ENCODE data around the gene ASCC1. TPM values are rescaled to one million over a fixed set of nuclear protein-coding genes. Genes with fewer than 3 reads are reported as not detected.

ASCC1 gene
- total and polyA plus RNA-seq, 2 experiments from 2014 or later, result 13.7 to 37.2 TPM

DNA sequence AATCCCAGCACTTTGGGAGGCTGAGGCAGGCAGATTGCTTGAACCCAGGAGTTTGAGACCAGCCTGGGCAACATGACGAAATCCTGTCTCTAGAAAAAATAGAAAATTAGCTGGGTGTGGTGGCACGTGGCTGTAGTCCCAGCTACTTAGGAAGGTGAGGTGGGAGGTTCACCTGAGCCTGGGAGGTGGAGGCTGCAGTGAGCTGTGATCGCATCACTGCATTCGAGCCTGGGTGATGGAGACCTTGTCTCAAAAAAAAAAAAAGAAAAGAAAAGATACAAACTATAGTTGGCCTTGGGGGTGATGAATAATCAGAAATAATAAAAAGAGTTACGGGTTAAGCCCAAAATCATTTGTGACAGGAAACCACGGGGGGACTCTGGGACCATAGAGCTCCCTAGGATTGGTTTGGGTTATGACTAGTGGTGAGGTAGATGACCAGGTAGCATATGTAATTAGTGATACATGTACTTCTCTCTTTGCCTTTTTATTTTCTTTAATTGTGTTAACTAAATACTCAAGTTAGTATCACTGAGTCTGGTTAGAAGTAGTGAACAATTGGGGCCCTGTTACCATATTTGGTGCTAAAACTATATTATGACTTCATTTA lies 10.4 kb upstream of the ASCC1 start:
- H3K27me3 ChIP-seq (ENCODE audit: insufficient read depth), result no peaks in the 10 kb centered on the region
- peaks cover 3% of the 10 kb centered on the region; the same call in 1 of the 2 replicates for H3F3A ChIP-seq (replicated peaks; ENCODE audit: low read depth)
- peak overlapping the region; percentile 60; the same call in 1 of the 2 replicates for H3K27ac Mint-ChIP-seq
- H3K27ac ChIP-seq (ENCODE audit: low read depth), result peak overlapping the region; percentile 42
- H4K20me1 ChIP-seq (replicated peaks; ENCODE audit: insufficient read depth), result 0 out of 2 replicates have a peak, but pooled peaks cover 3% of the 10 kb centered on the region
- no peaks in the 10 kb centered on the region for H3K27me3 Mint-ChIP-seq (ENCODE audit: insufficient read depth, low read depth, poor library complexity)
- DNase-seq (ENCODE audit: low spot score), result no peak
- TF ChIP-seq REST (IDR thresholded peaks at IDR 0.05; ENCODE audit: unreplicated experiment) (no peak), EZH2phosphoT487 (IDR thresholded peaks at IDR 0.05; ENCODE audit: unreplicated experiment) (no peak), POLR2AphosphoS5 (IDR thresholded peaks at IDR 0.05; ENCODE audit: low read depth) (no peak), CREB1 (CRISPR knock-in tag; IDR thresholded peaks at IDR 0.05; ENCODE audit: low read depth) (no peak), ZNF114 (CRISPR knock-in tag; IDR thresholded peaks at IDR 0.05) (no peak), CTCF (conservative IDR thresholded peaks at IDR 0.05; ENCODE audit: low read depth in 2 of 2) (no peak), EZH2 (IDR thresholded peaks at IDR 0.05; ENCODE audit: low read depth, unreplicated experiment) (no peak), ETS1 (IDR thresholded peaks at IDR 0.05) (no peak), STAT1 (IDR thresholded peaks at IDR 0.05; ENCODE audit: unreplicated experiment) (no peak), JUNB (IDR thresholded peaks at IDR 0.05; ENCODE audit: unreplicated experiment) (no peak)
- TF ChIP-seq, protein P1, sequence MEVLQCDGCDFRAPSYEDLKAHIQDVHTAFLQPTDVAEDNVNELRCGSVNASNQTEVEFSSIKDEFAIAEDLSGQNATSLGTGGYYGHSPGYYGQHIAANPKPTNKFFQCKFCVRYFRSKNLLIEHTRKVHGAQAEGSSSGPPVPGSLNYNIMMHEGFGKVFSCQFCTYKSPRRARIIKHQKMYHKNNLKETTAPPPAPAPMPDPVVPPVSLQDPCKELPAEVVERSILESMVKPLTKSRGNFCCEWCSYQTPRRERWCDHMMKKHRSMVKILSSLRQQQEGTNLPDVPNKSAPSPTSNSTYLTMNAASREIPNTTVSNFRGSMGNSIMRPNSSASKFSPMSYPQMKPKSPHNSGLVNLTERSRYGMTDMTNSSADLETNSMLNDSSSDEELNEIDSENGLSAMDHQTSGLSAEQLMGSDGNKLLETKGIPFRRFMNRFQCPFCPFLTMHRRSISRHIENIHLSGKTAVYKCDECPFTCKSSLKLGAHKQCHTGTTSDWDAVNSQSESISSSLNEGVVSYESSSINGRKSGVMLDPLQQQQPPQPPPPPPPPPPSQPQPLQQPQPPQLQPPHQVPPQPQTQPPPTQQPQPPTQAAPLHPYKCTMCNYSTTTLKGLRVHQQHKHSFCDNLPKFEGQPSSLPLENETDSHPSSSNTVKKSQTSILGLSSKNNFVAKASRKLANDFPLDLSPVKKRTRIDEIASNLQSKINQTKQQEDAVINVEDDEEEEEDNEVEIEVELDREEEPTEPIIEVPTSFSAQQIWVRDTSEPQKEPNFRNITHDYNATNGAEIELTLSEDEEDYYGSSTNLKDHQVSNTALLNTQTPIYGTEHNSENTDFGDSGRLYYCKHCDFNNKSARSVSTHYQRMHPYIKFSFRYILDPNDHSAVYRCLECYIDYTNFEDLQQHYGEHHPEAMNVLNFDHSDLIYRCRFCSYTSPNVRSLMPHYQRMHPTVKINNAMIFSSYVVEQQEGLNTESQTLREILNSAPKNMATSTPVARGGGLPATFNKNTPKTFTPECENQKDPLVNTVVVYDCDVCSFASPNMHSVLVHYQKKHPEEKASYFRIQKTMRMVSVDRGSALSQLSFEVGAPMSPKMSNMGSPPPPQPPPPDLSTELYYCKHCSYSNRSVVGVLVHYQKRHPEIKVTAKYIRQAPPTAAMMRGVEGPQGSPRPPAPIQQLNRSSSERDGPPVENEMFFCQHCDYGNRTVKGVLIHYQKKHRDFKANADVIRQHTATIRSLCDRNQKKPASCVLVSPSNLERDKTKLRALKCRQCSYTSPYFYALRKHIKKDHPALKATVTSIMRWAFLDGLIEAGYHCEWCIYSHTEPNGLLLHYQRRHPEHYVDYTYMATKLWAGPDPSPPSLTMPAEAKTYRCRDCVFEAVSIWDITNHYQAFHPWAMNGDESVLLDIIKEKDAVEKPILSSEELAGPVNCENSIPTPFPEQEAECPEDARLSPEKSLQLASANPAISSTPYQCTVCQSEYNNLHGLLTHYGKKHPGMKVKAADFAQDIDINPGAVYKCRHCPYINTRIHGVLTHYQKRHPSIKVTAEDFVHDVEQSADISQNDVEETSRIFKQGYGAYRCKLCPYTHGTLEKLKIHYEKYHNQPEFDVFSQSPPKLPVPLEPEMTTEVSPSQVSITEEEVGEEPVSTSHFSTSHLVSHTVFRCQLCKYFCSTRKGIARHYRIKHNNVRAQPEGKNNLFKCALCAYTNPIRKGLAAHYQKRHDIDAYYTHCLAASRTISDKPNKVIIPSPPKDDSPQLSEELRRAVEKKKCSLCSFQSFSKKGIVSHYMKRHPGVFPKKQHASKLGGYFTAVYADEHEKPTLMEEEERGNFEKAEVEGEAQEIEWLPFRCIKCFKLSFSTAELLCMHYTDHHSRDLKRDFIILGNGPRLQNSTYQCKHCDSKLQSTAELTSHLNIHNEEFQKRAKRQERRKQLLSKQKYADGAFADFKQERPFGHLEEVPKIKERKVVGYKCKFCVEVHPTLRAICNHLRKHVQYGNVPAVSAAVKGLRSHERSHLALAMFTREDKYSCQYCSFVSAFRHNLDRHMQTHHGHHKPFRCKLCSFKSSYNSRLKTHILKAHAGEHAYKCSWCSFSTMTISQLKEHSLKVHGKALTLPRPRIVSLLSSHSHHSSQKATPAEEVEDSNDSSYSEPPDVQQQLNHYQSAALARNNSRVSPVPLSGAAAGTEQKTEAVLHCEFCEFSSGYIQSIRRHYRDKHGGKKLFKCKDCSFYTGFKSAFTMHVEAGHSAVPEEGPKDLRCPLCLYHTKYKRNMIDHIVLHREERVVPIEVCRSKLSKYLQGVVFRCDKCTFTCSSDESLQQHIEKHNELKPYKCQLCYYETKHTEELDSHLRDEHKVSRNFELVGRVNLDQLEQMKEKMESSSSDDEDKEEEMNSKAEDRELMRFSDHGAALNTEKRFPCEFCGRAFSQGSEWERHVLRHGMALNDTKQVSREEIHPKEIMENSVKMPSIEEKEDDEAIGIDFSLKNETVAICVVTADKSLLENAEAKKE (CRISPR knock-in tag; IDR thresholded peaks at IDR 0.05), result no peak
- H3K4me2 ChIP-seq, result no peak overlapping the region
- no peak overlapping the region for H2AFZ ChIP-seq
- ATAC-seq, result no peak
- H3K36me3 ChIP-seq (ENCODE audit: insufficient read depth), result peaks cover 3% of the 10 kb centered on the region; the same call in 1 of the 2 replicates
- peaks cover 18% of the 10 kb centered on the region; the same call in 2 of the 3 replicates for H3K4me1 Mint-ChIP-seq
- H3K4me1 ChIP-seq (ENCODE audit: insufficient read depth), result no peaks in the 10 kb centered on the region
- H3K9me2 ChIP-seq (ENCODE audit: insufficient read depth), result no peaks in the 10 kb centered on the region
- no peaks in the 10 kb centered on the region for H3K9me3 Mint-ChIP-seq
- peaks cover 72% of the 10 kb centered on the region for H3K79me2 ChIP-seq (replicated peaks; ENCODE audit: insufficient read depth)
- no peak overlapping the region for H3K4me3 ChIP-seq
- H3K36me3 Mint-ChIP-seq (ENCODE audit: low read depth), result peaks cover 20% of the 10 kb centered on the region
- no peak overlapping the region for H3K4me3 Mint-ChIP-seq

All from GM23338 (cell line).